ENCODE data around the gene APOL5.

APOL5 gene

GRCh38 chr22:35758394-35758793 lies 40.7 kb downstream of the APOL5 start:
- DNase-seq (ENCODE audit: low spot score): no peak
- Histone ChIP-seq H3K27ac (ENCODE audit: poor library complexity, severe bottlenecking) (no peak overlapping the region), H3K9me3 (ENCODE audit: severe bottlenecking) (no peaks in the 10 kb centered on the region), H3K4me1 (ENCODE audit: insufficient read depth, poor library complexity, severe bottlenecking) (no peaks in the 10 kb centered on the region), H3K36me3 (ENCODE audit: low read depth) (peaks cover 89% of the 10 kb centered on the region), H3K27me3 (ENCODE audit: insufficient read depth, poor library complexity, severe bottlenecking) (no peaks in the 10 kb centered on the region), H3K4me3 (ENCODE audit: severe bottlenecking) (no peak overlapping the region)
- no peak for ATAC-seq (ENCODE audit: low read depth)
- TF ChIP-seq CTCF (IDR thresholded peaks at IDR 0.05; ENCODE audit: poor library complexity, severe bottlenecking): no peak

- DNase-seq (ENCODE audit: low spot score) (no peak), ATAC-seq (ENCODE audit: low read depth) (peak; percentile 38; the same call in 1 of the 3 replicates)
- H3K27me3 ChIP-seq (ENCODE audit: insufficient read depth, poor library complexity, severe bottlenecking): no peaks in the 10 kb centered on the region
- no peak overlapping the region for H3K4me3 ChIP-seq (ENCODE audit: severe bottlenecking)
- H3K9me3 ChIP-seq (ENCODE audit: severe bottlenecking): no peaks in the 10 kb centered on the region
- H3K27ac ChIP-seq (ENCODE audit: poor library complexity, severe bottlenecking): no peak overlapping the region
- peaks cover 86% of the 10 kb centered on the region for H3K36me3 ChIP-seq (ENCODE audit: low read depth)
- H3K4me1 ChIP-seq (ENCODE audit: insufficient read depth, poor library complexity, severe bottlenecking): no peaks in the 10 kb centered on the region
- TF ChIP-seq CTCF (IDR thresholded peaks at IDR 0.05; ENCODE audit: poor library complexity, severe bottlenecking): peak; percentile 66
These were observed 43.4 kb downstream of the APOL5 start for GRCh38 chr22:35761037-35761436.

- TF ChIP-seq CTCF (IDR thresholded peaks at IDR 0.05; ENCODE audit: poor library complexity, severe bottlenecking): no peak
- Histone ChIP-seq H3K4me1 (ENCODE audit: insufficient read depth, poor library complexity, severe bottlenecking) (peaks cover 5% of the 10 kb centered on the region), H3K36me3 (ENCODE audit: low read depth) (peaks cover 44% of the 10 kb centered on the region), H3K27me3 (ENCODE audit: insufficient read depth, poor library complexity, severe bottlenecking) (no peaks in the 10 kb centered on the region), H3K4me3 (ENCODE audit: severe bottlenecking) (no peak overlapping the region), H3K27ac (ENCODE audit: poor library complexity, severe bottlenecking) (no peak overlapping the region), H3K9me3 (ENCODE audit: severe bottlenecking) (no peaks in the 10 kb centered on the region)
- ATAC-seq (ENCODE audit: low read depth) (no peak), DNase-seq (ENCODE audit: low spot score) (no peak)
These were observed 49.2 kb downstream of the APOL5 start for GRCh38 chr22:35766654-35767580.

- no peak for ATAC-seq (ENCODE audit: low read depth)
- no peaks in the 10 kb centered on the region for H3K9me3 ChIP-seq (ENCODE audit: severe bottlenecking)
- H3K4me3 ChIP-seq (ENCODE audit: severe bottlenecking): no peak overlapping the region
- H3K27ac ChIP-seq (ENCODE audit: poor library complexity, severe bottlenecking): no peak overlapping the region
- H3K36me3 ChIP-seq (ENCODE audit: low read depth): peaks cover 46% of the 10 kb centered on the region
- DNase-seq (ENCODE audit: low spot score): no peak
- H3K4me1 ChIP-seq (ENCODE audit: insufficient read depth, poor library complexity, severe bottlenecking): peaks cover 7% of the 10 kb centered on the region
- TF ChIP-seq CTCF (IDR thresholded peaks at IDR 0.05; ENCODE audit: poor library complexity, severe bottlenecking): no peak
- no peaks in the 10 kb centered on the region for H3K27me3 ChIP-seq (ENCODE audit: insufficient read depth, poor library complexity, severe bottlenecking)
These were observed 52.3 kb downstream of the APOL5 start for GRCh38 chr22:35769974-35770373.

GRCh38 chr22:35775339-35775738 lies 57.7 kb downstream of the APOL5 start:
- no peak for DNase-seq (ENCODE audit: low spot score)
- no peak for TF ChIP-seq CTCF (IDR thresholded peaks at IDR 0.05; ENCODE audit: poor library complexity, severe bottlenecking)
- Histone ChIP-seq H3K9me3 (ENCODE audit: severe bottlenecking) (no peaks in the 10 kb centered on the region), H3K36me3 (ENCODE audit: low read depth) (peaks cover 49% of the 10 kb centered on the region), H3K4me1 (ENCODE audit: insufficient read depth, poor library complexity, severe bottlenecking) (peaks cover 32% of the 10 kb centered on the region), H3K27ac (ENCODE audit: poor library complexity, severe bottlenecking) (no peak overlapping the region), H3K27me3 (ENCODE audit: insufficient read depth, poor library complexity, severe bottlenecking) (no peaks in the 10 kb centered on the region), H3K4me3 (ENCODE audit: severe bottlenecking) (no peak overlapping the region)
- ATAC-seq (ENCODE audit: low read depth): no peak

All from RWPE2 (cell line).